HG03378 (cell line): ENCODE data around the gene CARS1.
A peak's percentile ranks its signal among the peaks of the same experiment; 100 is the strongest.

Source experiments
- ATAC-seq: cut with Tn5 transposase; IDR thresholded peaks from one replicate; pipeline ENCODE4 v1.9.1; 2021; ENCODE audit warnings: mild to moderate bottlenecking, moderate library complexity; ENCODE audit not compliant: unreplicated experiment

The CARS1 gene

DNA sequence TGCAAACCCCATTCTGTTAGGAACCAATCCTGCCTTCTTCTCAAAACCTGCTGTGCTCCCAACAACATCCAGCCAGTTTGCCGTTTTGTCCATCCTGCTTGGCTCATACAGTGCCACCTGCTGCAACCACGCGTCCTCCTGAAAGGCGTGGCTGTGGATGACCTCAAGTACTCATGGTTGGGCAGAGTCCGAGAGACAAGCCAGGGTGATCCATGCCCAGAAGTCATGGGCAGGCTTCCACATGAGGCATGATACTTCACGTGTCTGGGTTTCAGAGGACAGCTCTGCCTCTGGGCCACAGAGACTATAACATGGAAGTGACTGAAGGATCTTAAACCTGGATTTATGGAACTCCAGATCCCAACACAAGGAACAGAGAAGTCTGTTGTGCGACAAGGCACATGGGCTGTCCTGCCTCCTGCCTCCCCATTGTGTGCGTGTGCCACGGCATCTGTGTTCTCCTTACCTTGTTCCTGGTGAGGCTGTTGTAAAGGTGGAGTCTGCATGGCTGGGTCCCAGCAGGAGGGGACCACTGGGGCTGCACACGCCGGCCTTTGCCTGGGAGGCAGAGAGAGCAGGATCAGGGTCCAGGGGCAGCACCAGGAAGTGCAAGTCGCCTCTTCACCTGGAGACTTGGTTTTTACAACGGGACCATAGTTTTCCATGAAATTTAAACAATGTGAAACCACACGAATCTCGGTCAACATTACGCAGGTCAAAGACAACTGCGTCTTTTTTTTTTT, 15.4 kb downstream of the CARS1 start:
- no peak for ATAC-seq

DNA sequence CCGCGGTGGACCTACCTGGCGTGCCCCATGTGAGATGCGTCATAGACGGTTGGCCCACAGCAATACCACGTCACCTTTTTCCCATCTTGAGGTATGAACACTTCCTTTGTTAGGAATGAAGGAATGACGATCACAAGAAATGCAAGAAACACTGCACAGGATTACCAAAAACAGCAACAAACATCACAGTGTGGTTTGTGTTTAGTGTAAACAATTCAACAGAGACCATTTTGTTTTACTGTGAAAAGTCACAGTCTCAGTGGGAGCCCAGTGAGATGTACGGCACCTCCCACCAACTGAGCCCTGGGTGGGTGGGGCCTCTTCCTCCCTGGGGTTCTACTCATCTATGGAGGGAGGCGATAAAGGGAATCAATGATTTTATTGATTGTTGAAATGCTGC, 16.3 kb downstream of the CARS1 start:
- no peak for ATAC-seq

DNA sequence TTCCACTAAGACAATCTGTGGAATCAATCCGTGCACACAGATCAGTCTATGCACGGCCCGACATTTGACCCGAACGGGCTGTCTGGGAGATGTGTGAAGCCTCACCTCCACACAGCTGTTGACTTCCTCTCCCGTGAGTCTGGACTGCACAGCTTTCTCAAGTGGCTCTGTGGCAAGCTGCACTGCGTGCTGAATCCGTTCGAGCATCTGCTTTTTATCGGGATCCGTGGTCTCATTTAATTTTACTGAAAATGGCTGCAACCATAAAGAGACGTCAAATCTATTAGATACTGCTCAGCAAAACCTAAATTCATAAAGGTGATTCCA, 19.3 kb downstream of the CARS1 start:
- no peak for ATAC-seq

DNA sequence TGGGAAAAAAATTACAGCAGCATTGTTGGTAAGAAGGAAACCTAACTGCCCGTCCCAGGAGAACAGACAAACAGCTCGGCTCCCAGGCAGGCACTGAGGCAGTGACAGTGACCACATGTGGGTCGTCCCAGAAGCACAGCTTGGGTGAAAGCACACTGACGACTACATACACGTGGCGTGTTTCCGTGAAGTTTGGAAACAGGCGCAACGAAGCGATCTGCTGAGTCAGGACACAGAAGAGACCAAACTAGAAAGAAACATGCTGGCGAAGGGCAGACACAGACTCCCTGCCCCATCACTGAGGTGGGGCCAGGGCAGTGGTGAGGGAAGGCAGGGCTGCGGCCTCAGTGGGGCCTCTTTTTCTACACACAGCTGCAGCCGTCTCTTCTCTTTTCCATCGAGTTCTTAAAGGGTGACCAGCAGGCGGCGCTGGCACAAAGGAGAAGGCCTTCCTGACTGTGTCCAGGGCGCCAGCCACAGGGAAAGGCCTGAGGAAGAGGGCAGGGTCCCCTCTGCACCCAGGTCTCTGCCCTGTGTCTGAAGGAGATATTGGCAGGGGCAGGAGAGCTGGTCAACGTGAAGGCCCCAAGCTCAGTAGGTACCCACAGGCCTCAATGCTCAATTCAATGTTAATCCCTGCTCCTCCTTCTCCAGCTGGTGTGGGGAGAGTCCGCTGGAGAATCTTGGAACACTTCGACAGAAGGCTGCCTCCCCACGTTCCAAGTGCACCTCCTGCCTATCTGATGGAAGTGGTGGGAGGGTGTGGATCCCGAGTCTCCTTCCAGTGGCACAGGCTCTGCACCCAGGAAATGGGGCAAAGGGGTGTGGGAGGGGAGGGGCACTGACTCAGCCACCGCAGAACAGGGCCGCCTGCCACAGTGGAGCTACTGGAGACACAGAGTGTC, 19.9 kb downstream of the CARS1 start:
- ATAC-seq: no peak

DNA sequence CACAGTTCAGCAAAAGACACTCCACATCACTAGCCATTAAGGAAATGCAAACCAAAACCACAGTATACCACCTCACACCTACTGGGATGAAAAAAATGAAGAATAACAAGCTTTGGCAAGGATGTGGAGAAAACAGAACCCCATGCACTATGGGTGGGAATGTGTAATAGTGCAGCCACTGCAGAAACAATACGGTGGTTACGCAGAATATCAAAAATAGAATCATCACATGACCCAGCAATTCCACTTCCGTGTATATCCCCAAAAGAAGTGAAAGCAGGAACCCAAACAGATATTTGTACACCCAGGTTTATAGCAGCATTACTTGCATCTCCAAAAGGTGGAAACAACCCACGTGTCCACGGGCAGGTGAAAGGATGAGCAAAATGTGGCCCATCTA, 20.8 kb downstream of the CARS1 start:
- ATAC-seq: no peak

DNA sequence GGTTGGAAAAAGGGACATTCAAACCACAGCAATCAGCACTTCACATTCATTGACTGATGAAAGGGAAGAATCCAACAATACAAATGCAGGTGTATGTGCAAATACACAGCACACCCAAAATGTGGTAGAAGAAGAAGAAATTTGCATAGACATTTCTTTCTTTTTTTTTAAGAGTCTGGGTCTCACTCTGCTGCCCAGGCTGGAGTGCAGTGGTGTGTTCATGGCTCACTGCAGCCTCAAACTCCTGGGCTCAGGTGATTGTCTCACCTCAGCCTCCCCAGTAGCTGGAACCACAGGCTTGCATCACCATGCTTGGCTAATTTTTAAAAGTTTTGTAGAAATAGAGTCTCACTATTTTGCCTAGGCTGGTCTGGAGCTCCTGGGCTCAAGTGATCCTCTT, 21.9 kb downstream of the CARS1 start:
- ATAC-seq: no peak

DNA sequence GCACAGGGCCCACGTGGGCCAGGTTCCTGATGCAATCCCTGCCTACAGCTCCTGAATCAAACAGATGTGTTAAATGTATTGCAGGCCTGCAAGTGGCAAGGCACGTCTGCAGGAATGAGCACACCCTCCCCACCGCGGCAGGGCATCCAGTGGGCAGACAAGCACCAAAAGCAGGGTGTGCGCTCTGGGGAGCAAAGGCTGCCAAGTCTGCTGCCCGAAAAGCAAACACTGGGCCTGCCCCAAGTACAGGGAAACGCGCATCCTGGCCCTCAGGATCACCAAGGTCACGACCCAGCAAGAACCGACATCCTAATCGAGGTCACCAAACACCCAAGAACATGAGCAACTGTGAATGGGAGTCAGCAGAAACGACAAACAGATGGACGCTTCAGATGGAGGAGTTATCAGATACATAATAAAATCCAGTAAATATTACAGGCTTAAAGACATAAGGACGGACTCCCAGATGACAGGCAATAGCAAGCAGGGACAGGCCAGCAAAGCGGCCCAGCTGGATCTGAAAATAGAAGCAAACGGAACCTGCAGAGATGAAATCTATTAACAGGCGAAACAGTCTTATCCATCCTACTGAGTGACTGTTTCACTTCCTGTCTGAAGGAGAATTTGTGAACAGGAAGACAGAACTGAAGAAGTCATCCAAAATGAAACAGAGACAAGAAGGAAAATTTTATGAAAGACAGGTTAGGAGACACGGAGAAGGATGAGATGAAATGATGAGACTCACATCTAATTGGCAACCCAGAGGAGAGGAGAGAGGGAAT, 26.7 kb downstream of the CARS1 start:
- no peak for ATAC-seq

DNA sequence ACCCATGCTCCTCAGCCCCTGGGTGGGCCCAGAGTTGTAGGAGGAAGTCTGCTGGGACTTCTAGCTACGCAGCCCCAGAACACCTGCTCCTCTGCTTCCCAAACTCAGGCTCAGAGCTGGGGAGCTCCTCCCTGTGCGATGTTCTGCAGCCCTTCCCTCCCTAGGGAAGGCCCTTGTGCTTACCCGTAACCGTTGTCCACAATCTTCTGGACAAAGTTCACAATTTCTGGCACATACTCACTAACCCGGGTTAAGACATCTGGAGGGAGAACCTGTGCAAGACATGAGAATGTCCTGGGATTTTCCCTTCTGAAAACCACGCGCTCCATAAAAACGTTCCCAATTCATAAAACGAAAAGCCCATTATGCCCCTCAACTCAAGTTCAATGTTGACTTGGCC, 28.4 kb downstream of the CARS1 start:
- no peak for ATAC-seq

DNA sequence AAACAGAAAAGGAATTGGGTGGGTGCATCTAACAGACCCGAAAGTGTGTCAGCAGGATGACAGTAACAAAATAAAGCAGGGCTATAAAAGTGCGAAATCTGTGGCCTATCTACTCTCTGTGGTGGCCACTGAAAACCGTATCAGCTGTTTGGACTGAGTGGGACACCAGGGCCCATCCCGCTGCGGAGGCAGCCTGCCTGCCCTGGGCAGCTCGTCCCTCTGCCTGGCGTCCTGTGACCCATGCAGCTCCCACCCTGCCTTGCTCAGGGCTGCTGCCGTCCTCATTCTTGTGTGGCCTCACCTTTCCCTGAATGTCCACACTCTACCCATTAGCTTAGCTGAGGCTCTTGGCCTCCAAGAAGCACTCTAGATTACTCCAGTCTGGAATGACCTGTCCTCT, 30.4 kb downstream of the CARS1 start:
- ATAC-seq: no peak

DNA sequence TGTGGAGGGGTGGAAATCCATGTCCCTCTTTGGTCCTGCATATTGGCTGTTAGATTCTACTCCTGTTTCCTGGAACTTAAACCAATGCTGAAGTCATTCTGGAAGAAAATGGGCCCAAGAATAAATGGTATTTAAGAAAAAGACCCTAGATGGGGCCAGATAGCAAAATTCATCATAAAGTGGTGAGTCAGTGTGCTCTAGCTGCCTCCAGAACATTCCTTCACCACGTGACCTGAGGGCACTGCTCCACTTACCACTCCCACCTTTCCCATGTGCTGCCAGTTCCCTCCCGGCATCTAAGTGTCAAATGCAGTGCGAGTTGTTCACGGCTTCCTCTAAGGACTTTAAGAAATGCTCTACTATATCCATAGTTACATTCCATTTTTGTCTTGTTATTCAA, 34.2 kb downstream of the CARS1 start:
- ATAC-seq: no peak

DNA sequence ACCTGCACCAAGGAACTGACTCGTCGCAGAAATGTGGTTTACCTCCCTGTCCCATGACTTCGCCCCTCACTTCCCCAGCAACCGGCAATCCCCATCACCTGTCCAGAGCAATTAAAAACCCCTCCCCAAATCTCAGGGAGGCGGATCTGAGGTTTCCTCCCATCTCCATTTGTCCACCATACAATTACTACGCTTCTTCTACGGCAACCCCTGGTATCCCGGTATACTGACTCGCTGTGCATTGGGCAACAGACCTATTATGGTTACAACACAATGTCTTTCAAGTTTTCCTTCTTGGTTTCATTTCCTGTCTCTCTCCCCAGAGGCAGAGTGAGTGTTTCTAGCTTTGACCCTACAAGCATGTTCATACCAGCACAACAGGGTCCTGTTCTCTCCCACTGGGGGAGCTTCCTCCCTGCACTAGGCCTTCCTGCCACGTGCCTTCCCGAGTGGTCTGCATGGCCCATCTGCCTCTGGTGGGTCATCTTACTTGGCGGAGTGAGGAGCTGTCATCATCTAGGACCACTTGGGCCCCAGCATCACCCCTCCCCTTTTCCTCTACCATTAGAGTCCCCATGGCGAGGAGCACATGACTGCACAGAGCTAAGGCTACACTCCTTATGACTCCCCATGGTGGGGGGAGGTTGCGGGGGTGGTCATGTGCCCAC, 34.8 kb downstream of the CARS1 start:
- peak; percentile 47 for ATAC-seq

DNA sequence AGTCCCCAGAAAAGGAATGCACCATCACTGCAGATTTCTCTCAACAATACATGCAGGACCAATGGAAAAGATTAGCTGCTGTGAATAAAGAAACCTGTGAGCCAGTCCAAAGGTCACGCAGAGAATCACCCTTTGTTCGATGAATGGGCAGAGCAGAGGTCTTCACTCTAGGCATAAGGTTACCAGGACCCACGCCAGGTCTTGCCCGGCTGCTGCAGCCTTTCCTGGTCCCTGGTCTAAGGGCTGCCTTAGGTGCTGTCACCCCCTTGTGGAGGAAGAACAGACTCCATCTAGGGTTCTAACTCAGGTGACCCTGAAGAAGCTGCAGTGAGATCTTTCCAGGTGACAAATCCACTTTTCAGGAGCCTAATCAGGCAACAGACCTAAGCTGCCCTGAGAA, 36.1 kb downstream of the CARS1 start:
- no peak for ATAC-seq

DNA sequence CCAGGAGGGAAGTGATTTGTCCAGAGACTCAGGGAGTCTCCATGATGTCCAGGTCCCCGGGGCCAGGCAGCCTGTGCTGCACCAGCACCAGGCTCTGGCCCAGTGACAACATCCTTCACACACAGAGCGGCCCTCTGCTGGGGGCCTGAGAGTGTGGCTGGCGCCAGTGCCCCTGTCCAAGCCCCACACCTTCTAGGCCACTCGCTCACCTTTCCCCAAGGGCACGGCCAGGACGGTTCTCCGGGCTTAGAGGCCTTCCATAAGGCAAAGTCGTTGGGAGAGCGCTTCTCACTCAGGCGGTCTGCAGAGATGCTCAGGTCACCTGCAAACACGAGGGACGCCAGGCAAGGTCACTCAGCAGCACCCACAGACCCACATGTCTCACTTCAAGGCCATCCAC, 37.2 kb downstream of the CARS1 start:
- ATAC-seq: no peak

DNA sequence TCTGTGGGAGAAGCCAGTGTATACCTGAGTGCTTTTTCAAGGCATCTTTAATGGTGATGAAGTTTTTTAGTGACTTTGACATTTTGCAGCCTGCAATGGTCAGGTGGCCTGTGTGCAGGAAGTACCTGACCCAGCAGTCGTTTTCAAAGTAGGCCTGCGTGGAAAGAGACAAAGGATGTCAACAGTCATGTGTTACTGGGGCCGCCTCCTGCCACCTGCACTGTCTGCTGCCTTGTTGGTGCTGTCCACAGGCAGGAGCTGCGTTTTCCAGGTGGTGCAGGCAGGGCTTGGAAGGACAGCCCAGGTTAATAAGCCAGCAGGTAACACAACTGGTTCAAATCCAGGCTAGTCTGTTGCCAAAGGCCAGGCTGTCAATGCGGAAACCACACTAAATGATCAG, 38.6 kb downstream of the CARS1 start:
- no peak for ATAC-seq

DNA sequence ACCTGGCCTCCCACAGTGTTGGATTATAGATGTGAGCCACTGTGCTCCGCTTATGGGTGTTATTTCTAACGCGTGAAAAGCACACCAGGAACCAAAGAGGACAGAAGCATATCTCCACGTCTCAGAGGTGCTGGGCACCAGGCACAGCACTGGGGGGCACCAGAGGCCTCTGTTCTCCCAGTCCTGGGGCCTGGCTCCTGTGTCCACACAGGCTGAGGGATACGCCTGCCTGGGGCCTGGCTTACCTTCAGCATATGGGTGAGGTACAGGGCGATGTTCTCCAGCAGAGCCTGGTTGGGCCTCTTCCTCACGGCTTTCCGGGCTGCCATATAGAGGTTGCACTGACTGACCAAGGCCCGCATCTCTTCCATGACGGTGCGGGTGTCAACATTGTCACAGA, 40.4 kb downstream of the CARS1 start:
- no peak for ATAC-seq

DNA sequence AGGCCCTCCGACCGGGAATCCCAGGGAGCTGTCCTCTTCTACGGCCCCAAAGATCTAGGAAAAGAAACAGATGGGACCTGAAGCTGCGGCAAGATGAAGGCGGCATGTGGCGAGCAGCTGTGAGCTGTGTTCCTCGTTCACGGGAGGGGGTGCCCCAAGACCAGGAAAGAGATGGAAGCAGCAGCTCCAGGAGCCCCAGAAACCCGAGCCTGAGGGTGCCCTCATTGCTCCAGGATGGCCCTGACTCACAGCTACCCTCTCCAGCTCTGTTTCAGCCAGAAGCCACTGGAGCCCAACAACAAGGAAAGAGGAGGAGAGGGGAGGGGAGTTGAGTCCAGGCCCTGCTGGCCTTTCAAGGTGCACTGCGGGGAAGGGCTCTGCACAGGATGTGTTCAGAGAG, 41.4 kb downstream of the CARS1 start:
- no peak for ATAC-seq

DNA sequence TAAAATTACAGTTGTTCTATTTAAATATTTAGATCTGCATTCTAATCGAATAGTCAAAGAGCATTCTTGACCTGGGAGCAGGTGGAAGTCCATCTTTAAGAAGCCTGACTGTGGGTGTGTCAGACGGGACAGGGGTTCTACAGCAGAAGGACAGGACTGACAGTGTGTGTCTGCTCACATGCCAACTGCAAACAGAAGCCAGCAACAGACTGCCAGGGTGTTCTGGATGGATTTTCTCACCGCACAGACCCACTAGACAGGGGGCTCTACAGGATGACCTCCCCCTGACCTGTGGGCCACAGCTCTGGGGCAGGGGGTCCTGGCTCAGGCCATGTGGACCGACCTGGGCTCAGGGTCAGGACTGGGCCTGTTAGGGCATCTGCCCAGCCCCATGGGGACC, 42.3 kb downstream of the CARS1 start:
- ATAC-seq: no peak

DNA sequence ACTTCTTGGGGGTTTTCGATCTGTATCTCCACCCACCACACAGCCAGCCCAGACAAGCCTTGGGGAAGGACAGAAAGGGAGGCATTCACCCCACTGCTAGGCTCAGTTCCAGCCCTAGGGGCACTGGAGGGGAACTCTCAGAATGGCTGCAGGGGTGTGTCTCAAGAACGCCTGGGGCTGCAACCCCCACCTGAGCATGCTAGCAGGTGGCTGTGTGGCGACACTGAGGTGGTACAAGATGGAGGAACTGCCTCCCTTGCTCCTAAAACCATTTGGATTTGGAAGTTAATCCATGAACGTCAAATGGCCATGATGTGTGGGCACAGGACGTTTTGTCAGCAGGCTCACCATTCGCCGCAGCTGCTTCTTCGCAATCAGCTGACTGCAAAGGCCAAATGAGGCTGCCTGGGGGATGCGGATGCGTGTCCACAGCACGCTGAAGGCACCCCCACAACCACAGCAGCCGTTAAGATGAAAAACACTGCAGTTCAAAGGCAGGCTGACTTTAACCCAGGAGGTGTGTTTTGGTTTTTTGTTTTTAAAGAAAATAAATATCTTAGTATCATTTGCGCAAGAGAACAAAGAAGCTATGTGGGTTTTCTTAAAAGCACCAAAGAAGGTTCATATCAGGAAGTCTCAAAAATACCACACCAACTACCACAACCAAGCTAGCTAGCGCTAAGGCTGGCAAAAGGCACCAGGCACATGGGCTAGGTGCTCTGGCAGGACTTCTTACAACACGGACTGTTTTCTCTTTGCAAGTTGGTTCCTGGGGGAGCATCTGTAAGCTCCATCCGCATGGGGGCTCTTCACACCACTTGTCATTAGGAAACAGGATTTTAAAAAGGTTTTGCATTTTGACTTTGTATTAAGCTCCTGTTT, 42.9 kb downstream of the CARS1 start:
- ATAC-seq: no peak

DNA sequence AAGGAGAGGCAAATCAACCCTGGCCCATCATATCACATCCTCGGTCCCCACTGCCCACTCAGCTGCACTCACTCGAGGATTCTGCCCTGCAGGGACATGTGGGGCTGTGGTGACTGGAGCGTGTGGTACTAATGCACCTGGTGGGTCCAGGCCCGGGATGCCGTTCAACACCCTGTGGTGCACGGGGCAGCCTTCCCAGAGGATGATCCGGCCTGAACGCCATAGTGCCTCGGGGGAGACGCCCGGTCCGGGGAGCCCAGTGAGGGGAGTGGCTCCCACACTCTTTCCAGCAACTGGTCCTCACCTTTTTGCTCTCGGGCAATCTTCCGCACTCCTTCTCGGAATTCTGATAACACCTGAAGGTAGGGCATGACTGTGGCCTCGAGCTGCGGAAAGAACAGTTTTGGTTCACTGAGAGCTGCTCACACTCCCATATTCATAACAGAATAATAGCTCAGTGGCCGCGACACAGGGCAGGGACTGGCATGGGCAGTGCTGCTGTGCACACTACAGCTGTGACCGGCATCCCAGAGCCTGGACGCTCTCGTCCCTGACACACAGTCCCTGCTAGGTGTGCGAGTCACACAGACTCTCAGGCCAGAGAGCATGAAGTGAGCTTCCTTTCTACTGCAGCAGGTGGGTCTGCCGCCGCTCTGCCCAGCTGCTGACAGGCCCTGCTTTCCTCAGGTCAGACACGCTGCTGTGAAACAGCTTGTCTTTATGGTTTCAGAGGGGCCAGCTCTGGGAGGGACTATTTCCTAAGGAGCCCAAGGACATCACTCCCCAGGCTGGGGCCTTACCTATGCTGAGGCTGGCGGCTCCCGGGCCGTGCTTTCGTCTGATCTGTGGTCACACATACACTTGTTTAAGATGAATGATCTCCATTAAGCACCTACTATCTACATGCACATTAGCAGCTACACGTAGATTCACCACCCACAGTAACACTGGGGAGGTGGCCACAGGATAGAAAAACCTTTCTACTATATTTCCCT, 45.0 kb downstream of the CARS1 start:
- no peak for ATAC-seq
